GM23338 (cell line): ENCODE measurements around the gene CCDC27.

ENCODE experiments used
- CREB1 ChIP-seq: fragments of 250-450 bp; sonication (Bioruptor Pico); IDR thresholded peaks from 2 replicates; pipeline ENCODE4 v1.5.0; 2020; ENCODE audit warnings: low read depth, mild to moderate bottlenecking, moderate library complexity
- EZH2 ChIP-seq: fragments of 200-600 bp; sonication (generic); IDR thresholded peaks from one replicate; pipeline ENCODE4 v1.8.0; 2017; ENCODE audit warnings: antibody characterized with exemption, mild to moderate bottlenecking, low read depth; ENCODE audit not compliant: unreplicated experiment
- EZH2phosphoT487 ChIP-seq: fragments of 200-600 bp; sonication (generic); IDR thresholded peaks from one replicate; pipeline ENCODE4 v1.8.1; 2018; ENCODE audit warnings: antibody characterized with exemption; ENCODE audit not compliant: unreplicated experiment
- JUNB ChIP-seq: IDR thresholded peaks from one replicate; pipeline ENCODE4 v1.6.1; 2016; ENCODE audit warnings: antibody characterized with exemption; ENCODE audit not compliant: unreplicated experiment
- NANOG ChIP-seq: IDR thresholded peaks from 2 replicates; pipeline ENCODE4 v1.6.1; 2016; ENCODE audit warnings: antibody characterized with exemption, borderline replicate concordance
- POLR2AphosphoS5 ChIP-seq: IDR thresholded peaks from 2 replicates; pipeline ENCODE4 v1.6.1; 2016; ENCODE audit warnings: antibody characterized with exemption, low read depth
- ZNF114 ChIP-seq: fragments of 250-450 bp; sonication (Bioruptor Pico); IDR thresholded peaks from 2 replicates; pipeline ENCODE4 v1.5.0; 2020; ENCODE audit warnings: mild to moderate bottlenecking, moderate library complexity
- TF ChIP-seq, protein P1 (sequence below), 2 experiments: fragments of 200-600 bp in 1 of 2; sonication (generic) in 1 of 2; conservative IDR thresholded peaks; 2 replicates each; pipeline versions ENCODE4 v1.5.1 to v1.6.1; 2016 to 2017; ENCODE audit warnings: antibody characterized with exemption in 2 of 2, low read depth in 2 of 2, mild to moderate bottlenecking in 2 of 2, moderate library complexity in 1 of 2
- TF ChIP-seq, protein P2 (sequence below): IDR thresholded peaks from one replicate; pipeline ENCODE4 v1.6.1; 2018; ENCODE audit warnings: antibody characterized with exemption; ENCODE audit not compliant: unreplicated experiment
- TF ChIP-seq, protein P3 (sequence below): IDR thresholded peaks from 2 replicates; pipeline ENCODE4 v1.6.1; 2016; ENCODE audit warnings: antibody characterized with exemption
- TF ChIP-seq, protein P4 (sequence below): fragments of 250-450 bp; sonication (Bioruptor Pico); IDR thresholded peaks from 2 replicates; pipeline ENCODE4 v1.5.0; 2020; ENCODE audit warnings: mild to moderate bottlenecking, moderate library complexity

DNA sequence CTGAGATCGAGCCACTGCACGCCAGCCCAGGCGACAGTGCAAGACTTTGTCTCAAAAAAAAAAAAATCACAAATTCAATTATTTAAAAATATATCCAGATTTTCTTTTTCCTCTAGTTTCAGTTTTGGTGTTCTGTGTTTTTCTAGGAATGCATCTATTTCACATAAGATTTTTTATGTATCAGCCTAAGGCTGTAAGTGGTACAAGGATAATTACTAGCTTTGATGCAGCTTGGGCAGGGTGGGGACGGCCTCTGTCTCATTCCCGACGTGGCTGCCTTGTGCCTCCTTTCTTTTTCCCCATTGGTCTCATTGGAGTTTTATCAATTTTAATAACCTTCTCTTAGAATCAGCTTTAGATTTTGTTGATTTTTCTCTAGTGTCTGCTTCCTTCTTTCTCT lies 6.9 kb downstream of the CCDC27 start:
- no peak for TF ChIP-seq EZH2
- TF ChIP-seq, protein P1, sequence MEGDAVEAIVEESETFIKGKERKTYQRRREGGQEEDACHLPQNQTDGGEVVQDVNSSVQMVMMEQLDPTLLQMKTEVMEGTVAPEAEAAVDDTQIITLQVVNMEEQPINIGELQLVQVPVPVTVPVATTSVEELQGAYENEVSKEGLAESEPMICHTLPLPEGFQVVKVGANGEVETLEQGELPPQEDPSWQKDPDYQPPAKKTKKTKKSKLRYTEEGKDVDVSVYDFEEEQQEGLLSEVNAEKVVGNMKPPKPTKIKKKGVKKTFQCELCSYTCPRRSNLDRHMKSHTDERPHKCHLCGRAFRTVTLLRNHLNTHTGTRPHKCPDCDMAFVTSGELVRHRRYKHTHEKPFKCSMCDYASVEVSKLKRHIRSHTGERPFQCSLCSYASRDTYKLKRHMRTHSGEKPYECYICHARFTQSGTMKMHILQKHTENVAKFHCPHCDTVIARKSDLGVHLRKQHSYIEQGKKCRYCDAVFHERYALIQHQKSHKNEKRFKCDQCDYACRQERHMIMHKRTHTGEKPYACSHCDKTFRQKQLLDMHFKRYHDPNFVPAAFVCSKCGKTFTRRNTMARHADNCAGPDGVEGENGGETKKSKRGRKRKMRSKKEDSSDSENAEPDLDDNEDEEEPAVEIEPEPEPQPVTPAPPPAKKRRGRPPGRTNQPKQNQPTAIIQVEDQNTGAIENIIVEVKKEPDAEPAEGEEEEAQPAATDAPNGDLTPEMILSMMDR (conservative IDR thresholded peaks at IDR 0.05; ENCODE audit: low read depth in 2 of 2), result no peak
- TF ChIP-seq NANOG, result no peak
- no peak for TF ChIP-seq EZH2phosphoT487
- TF ChIP-seq POLR2AphosphoS5, result no peak
- TF ChIP-seq, protein P2, sequence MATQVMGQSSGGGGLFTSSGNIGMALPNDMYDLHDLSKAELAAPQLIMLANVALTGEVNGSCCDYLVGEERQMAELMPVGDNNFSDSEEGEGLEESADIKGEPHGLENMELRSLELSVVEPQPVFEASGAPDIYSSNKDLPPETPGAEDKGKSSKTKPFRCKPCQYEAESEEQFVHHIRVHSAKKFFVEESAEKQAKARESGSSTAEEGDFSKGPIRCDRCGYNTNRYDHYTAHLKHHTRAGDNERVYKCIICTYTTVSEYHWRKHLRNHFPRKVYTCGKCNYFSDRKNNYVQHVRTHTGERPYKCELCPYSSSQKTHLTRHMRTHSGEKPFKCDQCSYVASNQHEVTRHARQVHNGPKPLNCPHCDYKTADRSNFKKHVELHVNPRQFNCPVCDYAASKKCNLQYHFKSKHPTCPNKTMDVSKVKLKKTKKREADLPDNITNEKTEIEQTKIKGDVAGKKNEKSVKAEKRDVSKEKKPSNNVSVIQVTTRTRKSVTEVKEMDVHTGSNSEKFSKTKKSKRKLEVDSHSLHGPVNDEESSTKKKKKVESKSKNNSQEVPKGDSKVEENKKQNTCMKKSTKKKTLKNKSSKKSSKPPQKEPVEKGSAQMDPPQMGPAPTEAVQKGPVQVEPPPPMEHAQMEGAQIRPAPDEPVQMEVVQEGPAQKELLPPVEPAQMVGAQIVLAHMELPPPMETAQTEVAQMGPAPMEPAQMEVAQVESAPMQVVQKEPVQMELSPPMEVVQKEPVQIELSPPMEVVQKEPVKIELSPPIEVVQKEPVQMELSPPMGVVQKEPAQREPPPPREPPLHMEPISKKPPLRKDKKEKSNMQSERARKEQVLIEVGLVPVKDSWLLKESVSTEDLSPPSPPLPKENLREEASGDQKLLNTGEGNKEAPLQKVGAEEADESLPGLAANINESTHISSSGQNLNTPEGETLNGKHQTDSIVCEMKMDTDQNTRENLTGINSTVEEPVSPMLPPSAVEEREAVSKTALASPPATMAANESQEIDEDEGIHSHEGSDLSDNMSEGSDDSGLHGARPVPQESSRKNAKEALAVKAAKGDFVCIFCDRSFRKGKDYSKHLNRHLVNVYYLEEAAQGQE, result no peak
- no peak for TF ChIP-seq JUNB
- no peak for TF ChIP-seq CREB1
- TF ChIP-seq ZNF114 (CRISPR knock-in tag), result no peak
- TF ChIP-seq, protein P3, sequence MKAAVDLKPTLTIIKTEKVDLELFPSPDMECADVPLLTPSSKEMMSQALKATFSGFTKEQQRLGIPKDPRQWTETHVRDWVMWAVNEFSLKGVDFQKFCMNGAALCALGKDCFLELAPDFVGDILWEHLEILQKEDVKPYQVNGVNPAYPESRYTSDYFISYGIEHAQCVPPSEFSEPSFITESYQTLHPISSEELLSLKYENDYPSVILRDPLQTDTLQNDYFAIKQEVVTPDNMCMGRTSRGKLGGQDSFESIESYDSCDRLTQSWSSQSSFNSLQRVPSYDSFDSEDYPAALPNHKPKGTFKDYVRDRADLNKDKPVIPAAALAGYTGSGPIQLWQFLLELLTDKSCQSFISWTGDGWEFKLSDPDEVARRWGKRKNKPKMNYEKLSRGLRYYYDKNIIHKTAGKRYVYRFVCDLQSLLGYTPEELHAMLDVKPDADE, result no peak
- TF ChIP-seq, protein P4, sequence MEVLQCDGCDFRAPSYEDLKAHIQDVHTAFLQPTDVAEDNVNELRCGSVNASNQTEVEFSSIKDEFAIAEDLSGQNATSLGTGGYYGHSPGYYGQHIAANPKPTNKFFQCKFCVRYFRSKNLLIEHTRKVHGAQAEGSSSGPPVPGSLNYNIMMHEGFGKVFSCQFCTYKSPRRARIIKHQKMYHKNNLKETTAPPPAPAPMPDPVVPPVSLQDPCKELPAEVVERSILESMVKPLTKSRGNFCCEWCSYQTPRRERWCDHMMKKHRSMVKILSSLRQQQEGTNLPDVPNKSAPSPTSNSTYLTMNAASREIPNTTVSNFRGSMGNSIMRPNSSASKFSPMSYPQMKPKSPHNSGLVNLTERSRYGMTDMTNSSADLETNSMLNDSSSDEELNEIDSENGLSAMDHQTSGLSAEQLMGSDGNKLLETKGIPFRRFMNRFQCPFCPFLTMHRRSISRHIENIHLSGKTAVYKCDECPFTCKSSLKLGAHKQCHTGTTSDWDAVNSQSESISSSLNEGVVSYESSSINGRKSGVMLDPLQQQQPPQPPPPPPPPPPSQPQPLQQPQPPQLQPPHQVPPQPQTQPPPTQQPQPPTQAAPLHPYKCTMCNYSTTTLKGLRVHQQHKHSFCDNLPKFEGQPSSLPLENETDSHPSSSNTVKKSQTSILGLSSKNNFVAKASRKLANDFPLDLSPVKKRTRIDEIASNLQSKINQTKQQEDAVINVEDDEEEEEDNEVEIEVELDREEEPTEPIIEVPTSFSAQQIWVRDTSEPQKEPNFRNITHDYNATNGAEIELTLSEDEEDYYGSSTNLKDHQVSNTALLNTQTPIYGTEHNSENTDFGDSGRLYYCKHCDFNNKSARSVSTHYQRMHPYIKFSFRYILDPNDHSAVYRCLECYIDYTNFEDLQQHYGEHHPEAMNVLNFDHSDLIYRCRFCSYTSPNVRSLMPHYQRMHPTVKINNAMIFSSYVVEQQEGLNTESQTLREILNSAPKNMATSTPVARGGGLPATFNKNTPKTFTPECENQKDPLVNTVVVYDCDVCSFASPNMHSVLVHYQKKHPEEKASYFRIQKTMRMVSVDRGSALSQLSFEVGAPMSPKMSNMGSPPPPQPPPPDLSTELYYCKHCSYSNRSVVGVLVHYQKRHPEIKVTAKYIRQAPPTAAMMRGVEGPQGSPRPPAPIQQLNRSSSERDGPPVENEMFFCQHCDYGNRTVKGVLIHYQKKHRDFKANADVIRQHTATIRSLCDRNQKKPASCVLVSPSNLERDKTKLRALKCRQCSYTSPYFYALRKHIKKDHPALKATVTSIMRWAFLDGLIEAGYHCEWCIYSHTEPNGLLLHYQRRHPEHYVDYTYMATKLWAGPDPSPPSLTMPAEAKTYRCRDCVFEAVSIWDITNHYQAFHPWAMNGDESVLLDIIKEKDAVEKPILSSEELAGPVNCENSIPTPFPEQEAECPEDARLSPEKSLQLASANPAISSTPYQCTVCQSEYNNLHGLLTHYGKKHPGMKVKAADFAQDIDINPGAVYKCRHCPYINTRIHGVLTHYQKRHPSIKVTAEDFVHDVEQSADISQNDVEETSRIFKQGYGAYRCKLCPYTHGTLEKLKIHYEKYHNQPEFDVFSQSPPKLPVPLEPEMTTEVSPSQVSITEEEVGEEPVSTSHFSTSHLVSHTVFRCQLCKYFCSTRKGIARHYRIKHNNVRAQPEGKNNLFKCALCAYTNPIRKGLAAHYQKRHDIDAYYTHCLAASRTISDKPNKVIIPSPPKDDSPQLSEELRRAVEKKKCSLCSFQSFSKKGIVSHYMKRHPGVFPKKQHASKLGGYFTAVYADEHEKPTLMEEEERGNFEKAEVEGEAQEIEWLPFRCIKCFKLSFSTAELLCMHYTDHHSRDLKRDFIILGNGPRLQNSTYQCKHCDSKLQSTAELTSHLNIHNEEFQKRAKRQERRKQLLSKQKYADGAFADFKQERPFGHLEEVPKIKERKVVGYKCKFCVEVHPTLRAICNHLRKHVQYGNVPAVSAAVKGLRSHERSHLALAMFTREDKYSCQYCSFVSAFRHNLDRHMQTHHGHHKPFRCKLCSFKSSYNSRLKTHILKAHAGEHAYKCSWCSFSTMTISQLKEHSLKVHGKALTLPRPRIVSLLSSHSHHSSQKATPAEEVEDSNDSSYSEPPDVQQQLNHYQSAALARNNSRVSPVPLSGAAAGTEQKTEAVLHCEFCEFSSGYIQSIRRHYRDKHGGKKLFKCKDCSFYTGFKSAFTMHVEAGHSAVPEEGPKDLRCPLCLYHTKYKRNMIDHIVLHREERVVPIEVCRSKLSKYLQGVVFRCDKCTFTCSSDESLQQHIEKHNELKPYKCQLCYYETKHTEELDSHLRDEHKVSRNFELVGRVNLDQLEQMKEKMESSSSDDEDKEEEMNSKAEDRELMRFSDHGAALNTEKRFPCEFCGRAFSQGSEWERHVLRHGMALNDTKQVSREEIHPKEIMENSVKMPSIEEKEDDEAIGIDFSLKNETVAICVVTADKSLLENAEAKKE (CRISPR knock-in tag), result no peak
